Cardiac fibroblast (primary cell): Measurements from ENCODE around the gene POC1A.

Source experiments
- DNase-seq, 2 donors: peaks; one replicate each; pipeline versions ENCODE4 v3.0.0 to v3.0.0-alpha.2; 2010; ENCODE audit warnings: low read depth in 2 of 2
- H3K4me3 ChIP-seq, 2 donors: replicated peaks in 1 of 2; 1 replicate in 1 of 2; 2 replicates in 1 of 2; pipeline ENCODE4 v1.5.1; 2011; ENCODE audit warnings: low read depth in 2 of 2, low read length in 2 of 2, mild to moderate bottlenecking in 2 of 2, moderate library complexity in 1 of 2
- TF ChIP-seq, protein P1 (sequence below): IDR thresholded peaks from one replicate; pipeline ENCODE4 v1.5.1; 2011; ENCODE audit warnings: low read depth, mild to moderate bottlenecking, low read length, inconsistent platforms

Gene POC1A

DNA sequence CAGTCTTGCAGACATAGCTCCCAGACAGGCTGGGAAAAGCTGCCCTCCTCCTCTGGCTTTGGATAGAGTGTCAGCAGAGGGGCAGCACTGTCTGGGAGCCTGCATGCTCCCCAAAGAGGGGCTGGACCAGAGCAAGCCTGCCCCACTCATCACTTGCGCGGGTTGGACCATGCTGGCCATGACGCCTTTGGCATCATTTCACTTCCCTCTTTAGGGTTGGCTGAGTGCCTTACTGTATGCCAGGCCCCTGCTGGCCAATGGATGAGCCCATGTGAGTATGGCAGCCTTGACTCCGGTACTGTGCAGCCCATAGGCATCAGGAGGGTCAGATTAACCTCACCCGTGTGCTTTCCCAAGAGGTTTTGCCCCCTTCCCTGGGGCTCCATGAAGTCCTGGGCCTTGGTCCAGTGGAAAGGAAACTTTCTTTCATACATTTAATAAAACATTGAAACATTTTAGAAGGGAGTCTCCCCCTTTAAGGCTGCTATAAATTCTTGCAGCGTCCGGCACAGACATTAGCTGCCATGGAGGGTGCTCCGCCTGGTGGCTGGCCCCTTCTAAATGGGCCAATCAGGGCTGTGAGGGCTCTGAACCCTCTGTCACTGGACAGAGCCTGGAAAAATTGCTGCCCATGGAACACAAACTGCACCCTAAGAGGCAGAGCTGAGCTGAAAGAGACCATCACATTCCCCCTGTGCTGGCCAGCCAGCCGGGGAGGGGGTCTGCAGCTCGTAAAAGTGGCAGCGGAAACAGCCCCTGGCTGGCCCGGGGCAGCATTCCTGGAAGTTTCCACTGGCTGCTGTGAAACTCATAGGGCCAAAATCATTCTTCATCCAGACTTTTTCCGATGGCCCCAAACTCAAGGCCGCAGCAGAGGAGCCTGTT is 77.1 kb downstream of the POC1A start:
- TF ChIP-seq, protein P1, sequence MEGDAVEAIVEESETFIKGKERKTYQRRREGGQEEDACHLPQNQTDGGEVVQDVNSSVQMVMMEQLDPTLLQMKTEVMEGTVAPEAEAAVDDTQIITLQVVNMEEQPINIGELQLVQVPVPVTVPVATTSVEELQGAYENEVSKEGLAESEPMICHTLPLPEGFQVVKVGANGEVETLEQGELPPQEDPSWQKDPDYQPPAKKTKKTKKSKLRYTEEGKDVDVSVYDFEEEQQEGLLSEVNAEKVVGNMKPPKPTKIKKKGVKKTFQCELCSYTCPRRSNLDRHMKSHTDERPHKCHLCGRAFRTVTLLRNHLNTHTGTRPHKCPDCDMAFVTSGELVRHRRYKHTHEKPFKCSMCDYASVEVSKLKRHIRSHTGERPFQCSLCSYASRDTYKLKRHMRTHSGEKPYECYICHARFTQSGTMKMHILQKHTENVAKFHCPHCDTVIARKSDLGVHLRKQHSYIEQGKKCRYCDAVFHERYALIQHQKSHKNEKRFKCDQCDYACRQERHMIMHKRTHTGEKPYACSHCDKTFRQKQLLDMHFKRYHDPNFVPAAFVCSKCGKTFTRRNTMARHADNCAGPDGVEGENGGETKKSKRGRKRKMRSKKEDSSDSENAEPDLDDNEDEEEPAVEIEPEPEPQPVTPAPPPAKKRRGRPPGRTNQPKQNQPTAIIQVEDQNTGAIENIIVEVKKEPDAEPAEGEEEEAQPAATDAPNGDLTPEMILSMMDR = no peak
- H3K4me3 ChIP-seq = no peak overlapping the region
- DNase-seq = no peak

DNA sequence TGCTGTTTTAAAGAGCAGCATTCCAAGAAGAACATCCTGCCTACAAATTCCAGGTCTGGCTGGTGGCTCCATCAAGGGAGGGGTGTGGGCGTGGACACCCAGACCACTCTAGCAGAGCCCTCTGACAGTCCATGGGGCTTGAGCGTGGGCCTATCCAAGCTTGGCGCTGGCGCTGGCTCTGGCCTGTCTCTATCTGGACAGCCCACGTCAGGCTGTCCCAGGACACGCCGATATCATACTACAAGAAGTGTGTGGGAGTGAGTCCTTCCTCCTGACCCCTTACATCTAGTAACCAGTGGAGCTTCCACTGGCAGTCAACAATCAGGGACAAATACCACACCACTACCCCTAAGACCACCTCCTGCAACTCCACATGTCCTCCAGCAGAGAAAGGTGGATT is 80.7 kb downstream of the POC1A start:
- no peak overlapping the region for H3K4me3 ChIP-seq
- TF ChIP-seq, protein P1 = no peak
- DNase-seq = peak in 1 of 2 donors; percentile 36

DNA sequence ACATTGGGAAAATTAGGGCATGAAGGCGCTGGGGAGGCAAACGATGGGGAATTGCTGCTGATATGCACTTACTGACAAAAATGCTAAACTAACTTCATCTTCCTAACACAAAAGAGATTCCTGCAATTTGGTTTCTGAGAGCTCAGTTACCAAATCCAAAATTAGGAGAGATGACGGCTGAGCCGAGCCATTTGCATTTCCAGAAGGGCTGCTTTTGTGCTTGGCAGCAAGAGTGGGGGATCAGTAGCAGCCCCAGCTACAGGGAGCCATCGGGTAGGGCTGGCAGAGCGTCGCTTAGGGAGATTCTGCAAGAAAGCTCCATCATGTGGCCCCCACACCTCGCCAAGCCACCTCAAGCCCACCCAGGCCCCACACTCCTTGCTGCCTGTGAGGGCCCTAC is 81.8 kb downstream of the POC1A start:
- no peak overlapping the region for H3K4me3 ChIP-seq
- TF ChIP-seq, protein P1 = no peak
- no peak for DNase-seq

DNA sequence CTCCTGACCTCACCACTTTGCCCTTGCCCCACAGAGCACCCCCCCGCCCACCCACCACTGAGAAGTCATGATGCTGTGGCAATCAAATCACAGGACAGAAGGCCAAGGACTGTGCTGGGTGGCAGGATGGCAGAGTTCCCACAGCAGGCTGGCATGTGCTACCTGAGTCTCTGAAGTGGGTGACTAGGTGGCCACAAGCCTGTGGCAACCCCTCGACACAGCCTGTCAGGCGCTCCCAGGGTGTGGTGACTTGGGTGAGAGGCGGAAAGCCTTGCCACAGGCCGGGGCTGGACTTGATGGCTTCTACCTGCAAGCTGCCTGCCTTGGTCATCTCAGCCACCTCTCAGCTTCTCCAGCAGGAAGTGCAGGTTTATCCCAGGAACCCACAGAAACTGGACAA is 82.2 kb downstream of the POC1A start:
- no peak overlapping the region for H3K4me3 ChIP-seq
- no peak for DNase-seq
- TF ChIP-seq, protein P1 = no peak

DNA sequence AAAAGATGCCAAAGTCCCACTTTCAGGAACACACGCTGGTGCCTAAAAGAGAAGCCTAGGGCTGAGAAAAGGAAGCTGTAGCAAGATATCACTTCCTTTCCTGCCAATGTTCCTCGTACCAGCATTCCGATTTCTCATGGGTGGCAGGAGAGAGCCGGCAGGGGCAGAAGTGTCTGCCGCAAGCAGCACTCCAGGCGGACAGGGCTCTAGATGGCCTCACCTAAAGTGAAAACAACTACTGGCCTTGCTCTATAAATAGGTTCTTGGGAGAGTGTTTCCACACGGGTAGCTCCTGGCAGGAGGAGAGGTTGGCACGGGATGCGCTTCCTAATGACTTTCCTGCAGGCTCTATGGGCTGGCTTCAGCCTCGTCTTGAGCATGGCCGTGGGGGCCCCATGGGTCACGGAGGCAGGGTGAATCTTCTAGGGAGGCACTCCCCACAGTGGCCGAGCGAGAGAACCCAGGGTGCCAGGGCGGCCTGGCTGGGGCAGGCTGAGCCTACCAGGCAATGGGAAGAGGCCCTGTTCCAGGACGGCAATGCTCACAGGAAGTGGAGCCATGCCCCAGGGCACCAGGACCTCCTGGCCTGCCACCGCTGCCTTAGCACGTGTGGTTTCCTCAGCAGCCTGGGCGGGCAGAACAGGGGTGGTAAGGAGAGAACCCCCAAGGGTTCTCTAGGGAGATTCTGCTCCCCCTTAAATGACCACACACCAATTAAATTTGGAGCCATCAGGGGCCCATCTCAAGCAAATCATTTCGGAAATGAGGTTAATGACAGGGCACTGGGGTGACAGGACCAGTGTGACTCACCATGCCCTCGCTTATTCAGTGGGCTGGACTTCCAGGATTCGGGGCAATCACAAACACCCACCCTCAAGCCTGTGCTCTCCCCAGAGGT is 83.2 kb downstream of the POC1A start:
- no peak for DNase-seq
- TF ChIP-seq, protein P1 = no peak
- H3K4me3 ChIP-seq = no peak overlapping the region

DNA sequence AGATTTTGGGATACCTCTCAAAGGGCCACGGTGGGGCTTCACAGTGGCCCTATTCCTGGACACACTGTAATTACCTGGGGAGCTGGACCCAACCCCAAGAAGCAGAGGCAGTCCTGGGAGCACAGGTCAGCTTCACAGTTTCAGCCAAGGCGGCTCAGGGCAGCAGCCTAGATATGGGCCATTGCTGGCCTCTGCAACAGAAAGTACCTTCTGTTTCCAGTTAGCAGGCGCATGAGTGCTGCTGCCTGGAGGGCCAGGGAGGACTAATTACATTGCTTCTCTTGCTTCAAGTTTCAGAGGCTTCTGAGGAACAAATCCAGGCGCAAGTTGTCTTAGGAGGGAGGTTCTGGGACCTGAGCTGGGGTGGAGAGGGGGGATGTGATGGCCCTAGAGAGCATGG is 84.4 kb downstream of the POC1A start:
- DNase-seq = no peak
- no peak overlapping the region for H3K4me3 ChIP-seq
- TF ChIP-seq, protein P1 = no peak
